CD14-positive monocyte (primary cell): ENCODE results near the gene RPL19. TPM values are rescaled to one million over a fixed set of nuclear protein-coding genes. Genes with fewer than 3 reads are reported as not detected.

Experiments
- DNase-seq, 3 donors: peaks; one replicate each; pipeline ENCODE4 v3.0.0-alpha.2; 2011 to 2022
- H2AFZ ChIP-seq: 2 replicates; pipeline ENCODE4 v1.6.0; 2012; ENCODE audit warnings: mild to moderate bottlenecking, low read depth, low read length, inconsistent platforms; ENCODE audit not compliant: insufficient read depth, poor library complexity, severe bottlenecking
- H3K27ac ChIP-seq, 2 donors: 1 replicate in 1 of 2; 2 replicates in 1 of 2; pipeline ENCODE4 v1.5.1; 2012 to 2013; ENCODE audit warnings: low read length in 2 of 2, control low read depth in 1 of 2, inconsistent platforms in 1 of 2, low read depth in 1 of 2, mild to moderate bottlenecking in 1 of 2
- H3K27me3 ChIP-seq, 2 donors: one replicate each; pipeline versions ENCODE4 v1.6.0 to v1.6.1; 2011 to 2013; ENCODE audit warnings: low read length in 2 of 2; ENCODE audit not compliant: control insufficient read depth in 2 of 2, insufficient read depth in 2 of 2
- H3K36me3 ChIP-seq, 2 donors: replicated peaks in 1 of 2; 1 replicate in 1 of 2; 2 replicates in 1 of 2; pipeline versions ENCODE4 v1.5.1 to v1.6.1; 2012 to 2013; ENCODE audit warnings: low read length in 2 of 2, control low read depth in 1 of 2, inconsistent platforms in 1 of 2, mild to moderate bottlenecking in 1 of 2; ENCODE audit not compliant: insufficient read depth in 2 of 2, control insufficient read depth in 1 of 2
- H3K4me1 ChIP-seq, 2 donors: 1 replicate in 1 of 2; 2 replicates in 1 of 2; pipeline versions ENCODE4 v1.5.1 to v1.6.1; 2012 to 2013; ENCODE audit warnings: low read length in 2 of 2, control low read depth in 1 of 2, inconsistent platforms in 1 of 2, mild to moderate bottlenecking in 1 of 2, moderate library complexity in 1 of 2; ENCODE audit not compliant: insufficient read depth in 2 of 2, control insufficient read depth in 1 of 2
- H3K4me2 ChIP-seq: replicated peaks from 2 replicates; pipeline ENCODE3; 2012; ENCODE audit warnings: low read length, moderate library complexity, mild to moderate bottlenecking; ENCODE audit not compliant: poor library complexity, severe bottlenecking; ENCODE audit errors: extremely low read depth
- H3K4me3 ChIP-seq, 3 experiments: fragments of 200-600 bp in 1 of 3; sonication (generic) in 1 of 3; replicated peaks in 1 of 3; 1 replicate in 2 of 3; 2 replicates in 1 of 3; pipeline ENCODE4 v1.5.1; 2011 to 2013; ENCODE audit warnings: low read length in 3 of 3, mild to moderate bottlenecking in 3 of 3, control low read depth in 2 of 3, low read depth in 2 of 3, inconsistent platforms in 1 of 3, moderate library complexity in 1 of 3
- H3K79me2 ChIP-seq: 2 replicates; pipeline ENCODE4 v1.6.0; 2012; ENCODE audit warnings: mild to moderate bottlenecking, control low read depth, inconsistent platforms, low read length, moderate library complexity; ENCODE audit not compliant: insufficient read depth
- H3K9ac ChIP-seq: 2 replicates; pipeline ENCODE4 v1.6.0; 2017; ENCODE audit warnings: low read length, mild to moderate bottlenecking; ENCODE audit not compliant: insufficient read depth, poor library complexity, severe bottlenecking
- H3K9me3 ChIP-seq, 2 donors: replicated peaks in 1 of 2; 1 replicate in 1 of 2; 2 replicates in 1 of 2; pipeline versions ENCODE4 v1.5.1 to v1.6.1; 2012 to 2013; ENCODE audit warnings: low read length in 2 of 2, control low read depth in 1 of 2; ENCODE audit not compliant: control insufficient read depth in 1 of 2, insufficient read depth in 1 of 2
- H4K20me1 ChIP-seq: 2 replicates; pipeline ENCODE4 v1.6.0; 2012; ENCODE audit warnings: mild to moderate bottlenecking, low read length, control low read depth, moderate library complexity; ENCODE audit not compliant: insufficient read depth
- H3K27ac Mint-ChIP-seq, 7 donors: one replicate each; pipeline ENCODE4 v1.8.0; 2020; ENCODE audit warnings: mild to moderate bottlenecking in 7 of 7, mixed read lengths in 7 of 7, moderate library complexity in 6 of 7, inconsistent platforms in 2 of 7
- H3K27me3 Mint-ChIP-seq, 3 donors: one replicate each; pipeline ENCODE4 v1.8.0; 2021 to 2022; ENCODE audit warnings: low read depth in 3 of 3, mild to moderate bottlenecking in 3 of 3, mixed read lengths in 3 of 3, moderate library complexity in 3 of 3, inconsistent platforms in 1 of 3
- H3K36me3 Mint-ChIP-seq, 2 donors: one replicate each; pipeline ENCODE4 v1.8.0; 2020; ENCODE audit warnings: mixed read lengths in 2 of 2, inconsistent platforms in 1 of 2, mild to moderate bottlenecking in 1 of 2
- H3K4me1 Mint-ChIP-seq: one replicate; pipeline ENCODE4 v1.8.0; 2020; ENCODE audit warnings: mild to moderate bottlenecking, mixed read lengths
- H3K4me3 Mint-ChIP-seq, 2 donors: one replicate each; pipeline ENCODE4 v1.8.0; 2020; ENCODE audit warnings: mild to moderate bottlenecking in 2 of 2, mixed read lengths in 2 of 2, moderate library complexity in 1 of 2
- H3K9me3 Mint-ChIP-seq, 7 donors: one replicate each; pipeline ENCODE4 v1.8.0; 2020 to 2022; ENCODE audit warnings: mixed read lengths in 7 of 7, mild to moderate bottlenecking in 6 of 7, moderate library complexity in 6 of 7, inconsistent platforms in 2 of 7
- WGBS: methylation state at CpG from one replicate; pipeline ENCODE4 v1.1.5; 2013; ENCODE audit warnings: missing lambda C conversion rate; ENCODE audit not compliant: insufficient coverage; 5-methylcytosine and 5-hydroxymethylcytosine counted together
- intact Hi-C, 2 donors: fragments of 100-400 bp; cut with micrococcal nuclease; formaldehyde crosslinking; loops; one replicate each; pipeline versions ENCODE4 v1.15.0 to v1.15.1; 2023
- polyA plus RNA-seq, 3 donors: library from polyadenylated mRNA; depleted of rRNA in 1 of 3; unstranded in 2 of 3; stranded (reverse) in 1 of 3; fragments of 300-500 nt in 2 of 3; fragments of >200 nt in 1 of 3; fragmentation: Illumina TruSeq in 2 of 3; gene quantifications; 1 replicate in 2 of 3; 2 replicates in 1 of 3; pipeline ENCODE4 v1.2.3, GENCODE V29; 2012 to 2021
- TF ChIP-seq, protein P1 (sequence below): fragments of 200-600 bp; IDR thresholded peaks from one replicate; pipeline ENCODE4 v1.8.0; 2022; ENCODE audit warnings: antibody characterized with exemption, mild to moderate bottlenecking

Gene RPL19
- polyA plus RNA-seq, 3 donors = 1,069 to 1,809 (median 1,232) TPM

DNA sequence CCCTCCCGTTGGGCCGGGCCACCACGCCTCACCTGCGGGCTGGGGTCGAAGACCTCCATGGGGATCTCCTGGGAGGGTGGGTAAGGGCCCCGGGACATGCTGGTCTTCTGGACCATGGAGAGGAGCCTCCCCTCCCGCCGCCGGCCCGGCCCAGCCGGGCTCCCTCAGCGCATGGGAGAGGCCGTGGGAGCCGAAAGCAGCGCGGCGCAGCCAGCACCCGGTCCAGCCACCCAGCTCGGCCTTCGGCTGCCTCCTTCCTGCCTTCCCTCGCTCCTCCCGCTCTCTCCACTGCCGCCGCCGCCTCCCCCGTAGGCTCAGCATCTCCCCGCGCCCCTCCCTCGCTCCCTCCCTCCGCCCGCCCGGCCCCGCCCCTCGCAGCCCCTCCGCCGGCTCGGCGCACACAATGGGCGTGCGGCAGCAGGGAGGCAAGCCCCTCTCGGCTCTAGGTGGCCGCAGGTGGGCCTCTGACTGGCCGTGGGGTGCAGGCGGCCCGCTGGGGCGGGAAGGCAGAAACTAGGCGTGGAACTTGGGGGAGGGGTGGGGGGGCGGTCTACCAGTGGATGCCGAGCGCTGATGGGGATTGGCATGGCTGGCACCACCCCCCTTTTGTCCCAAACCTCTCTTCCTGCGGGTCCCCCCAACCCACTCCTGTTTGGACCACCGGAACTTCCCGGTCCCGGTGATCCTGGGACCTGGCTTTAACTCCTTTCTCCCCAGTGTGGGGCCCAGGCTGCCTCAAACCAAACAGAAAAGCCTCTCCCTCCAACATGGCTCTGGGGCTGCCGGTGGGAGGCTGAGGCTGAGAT, 2.5 kb upstream of the RPL19 start, which contains the start of gene CACNB1:
TSS of gene CACNB1 (minus strand) at position 290 of the 806 bp plus-strand sequence. CDS start at position 116, 174 bp downstream.
- H3K27ac Mint-ChIP-seq = peak within 1 kb of the TSS; percentile 97 to 100 (median 99)
- Histone ChIP-seq H3K4me1 (peaks cover 51 to 63% of the 10 kb centered on the region in 2 donors), H3K27me3 (no peaks in the 10 kb centered on the region), H2AFZ (peak within 1 kb of the TSS; percentile 94), H3K27ac (peak within 1 kb of the TSS; percentile 82 to 100), H3K36me3 (peaks cover 20 to 31% of the 10 kb centered on the region in 2 donors), H3K4me3 (peak within 1 kb of the TSS; percentile 57 to 91 (median 60)), H3K79me2 (peaks cover 26% of the 10 kb centered on the region), H3K4me2 (peak within 1 kb of the TSS; percentile 92), H3K9ac (peak within 1 kb of the TSS; percentile 65), H3K9me3 (no peaks in the 10 kb centered on the region), H4K20me1 (peaks cover 26% of the 10 kb centered on the region)
- TF ChIP-seq, protein P1, sequence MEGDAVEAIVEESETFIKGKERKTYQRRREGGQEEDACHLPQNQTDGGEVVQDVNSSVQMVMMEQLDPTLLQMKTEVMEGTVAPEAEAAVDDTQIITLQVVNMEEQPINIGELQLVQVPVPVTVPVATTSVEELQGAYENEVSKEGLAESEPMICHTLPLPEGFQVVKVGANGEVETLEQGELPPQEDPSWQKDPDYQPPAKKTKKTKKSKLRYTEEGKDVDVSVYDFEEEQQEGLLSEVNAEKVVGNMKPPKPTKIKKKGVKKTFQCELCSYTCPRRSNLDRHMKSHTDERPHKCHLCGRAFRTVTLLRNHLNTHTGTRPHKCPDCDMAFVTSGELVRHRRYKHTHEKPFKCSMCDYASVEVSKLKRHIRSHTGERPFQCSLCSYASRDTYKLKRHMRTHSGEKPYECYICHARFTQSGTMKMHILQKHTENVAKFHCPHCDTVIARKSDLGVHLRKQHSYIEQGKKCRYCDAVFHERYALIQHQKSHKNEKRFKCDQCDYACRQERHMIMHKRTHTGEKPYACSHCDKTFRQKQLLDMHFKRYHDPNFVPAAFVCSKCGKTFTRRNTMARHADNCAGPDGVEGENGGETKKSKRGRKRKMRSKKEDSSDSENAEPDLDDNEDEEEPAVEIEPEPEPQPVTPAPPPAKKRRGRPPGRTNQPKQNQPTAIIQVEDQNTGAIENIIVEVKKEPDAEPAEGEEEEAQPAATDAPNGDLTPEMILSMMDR = no peak
- peaks cover 49% of the 10 kb centered on the region for H3K4me1 Mint-ChIP-seq
- peak within 1 kb of the TSS; percentile 80 to 87 for H3K4me3 Mint-ChIP-seq
- no peaks in the 10 kb centered on the region for H3K9me3 Mint-ChIP-seq
- H3K36me3 Mint-ChIP-seq = peaks cover 33 to 35% of the 10 kb centered on the region in 2 donors
- DNase-seq = peak in 1 of 3 donors; percentile 22
- peaks cover 0 to 3% (median 0%) of the 10 kb centered on the region in 3 donors for H3K27me3 Mint-ChIP-seq
- 2% methylated on average over 19 of the region's 55 CpGs for WGBS
- intact Hi-C loops = loop anchor here (2.0 to 5.0 kb wide), 2 partner anchors 33 to 35 kb away; no protein-coding TSS in a partner anchor

DNA sequence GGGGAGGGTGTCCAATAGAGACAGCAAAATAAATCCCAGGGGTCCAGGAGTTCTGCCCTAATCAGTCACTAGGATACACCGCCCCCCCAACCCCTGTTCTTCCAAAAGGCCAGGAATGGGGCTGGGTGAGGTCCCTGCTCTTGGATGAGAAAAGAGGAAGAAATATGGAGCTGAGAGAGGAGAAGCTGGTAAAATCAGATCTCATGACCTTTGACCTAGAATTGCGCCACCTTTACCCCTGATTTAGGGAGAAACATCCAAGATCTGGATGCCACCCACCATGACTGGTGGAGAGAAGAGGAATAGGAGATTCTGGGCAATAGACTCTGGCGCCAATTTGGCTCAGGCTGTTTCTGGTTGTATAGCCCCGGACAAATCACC, 1.9 kb upstream of the RPL19 start:
- H3K9me3 Mint-ChIP-seq = no peaks in the 10 kb centered on the region
- Histone ChIP-seq H3K36me3 (peaks cover 25 to 31% of the 10 kb centered on the region in 2 donors), H4K20me1 (peaks cover 32% of the 10 kb centered on the region), H3K4me1 (peaks cover 51 to 63% of the 10 kb centered on the region in 2 donors), H3K27me3 (no peaks in the 10 kb centered on the region), H3K27ac (peak overlapping the region; percentile 62 to 100), H2AFZ (peak overlapping the region; percentile 94), H3K79me2 (peaks cover 28% of the 10 kb centered on the region), H3K9ac (peak overlapping the region; percentile 65), H3K9me3 (no peaks in the 10 kb centered on the region), H3K4me3 (peak overlapping the region in 2 of 3 experiments; percentile 60 to 91), H3K4me2 (peak overlapping the region; percentile 92)
- peaks cover 0 to 3% (median 0%) of the 10 kb centered on the region in 3 donors for H3K27me3 Mint-ChIP-seq
- H3K27ac Mint-ChIP-seq = peak overlapping the region; percentile 97 to 100 (median 99)
- peaks cover 33 to 35% of the 10 kb centered on the region in 2 donors for H3K36me3 Mint-ChIP-seq
- peaks cover 49% of the 10 kb centered on the region for H3K4me1 Mint-ChIP-seq
- WGBS = no CpG with 5 or more reads among the region's 4 CpGs
- intact Hi-C loops = loop anchor here in 1 of 2 donors (5.0 kb wide), 1 partner anchor 36 kb away; no protein-coding TSS in a partner anchor
- peak; percentile 32 to 67 (median 66) for DNase-seq
- TF ChIP-seq, protein P1 = no peak
- H3K4me3 Mint-ChIP-seq = peak overlapping the region; percentile 80 to 87
